Pancreas (tissue), 10 donors: ENCODE data around the gene VDAC2. TPM values are rescaled to one million over a fixed set of nuclear protein-coding genes. Genes with fewer than 3 reads are reported as not detected.

Experiments
- ATAC-seq, 4 donors: fragments of 200-7000 bp; cut with Tn5 transposase; one replicate each; pipeline versions ENCODE4 v1.8.0 to v1.9.1; 2020; ENCODE audit warnings: mild to moderate bottlenecking in 4 of 4, moderate library complexity in 4 of 4
- DNase-seq, 6 donors: peaks; one replicate each; pipeline ENCODE4 v3.0.0-alpha.2; 2020
- FAIRE-seq: peaks from 2 replicates; lab custom pipeline; 2012; peaks lifted over from hg19 to GRCh38; lab: Jason Lieb, UNC
- H3K27ac ChIP-seq, 4 donors: fragments of 200-600 bp; sonication (generic); 1 replicate in 3 of 4; 2 replicates in 1 of 4; pipeline versions ENCODE4 v1.5.0 to v1.8.0; 2020
- H3K27me3 ChIP-seq, 4 donors: fragments of 200-600 bp; one replicate each; pipeline ENCODE4 v1.8.0; 2021
- H3K36me3 ChIP-seq, 3 donors: fragments of 200-600 bp; sonication (generic) in 1 of 3; one replicate each; pipeline versions ENCODE4 v1.5.0 to v1.8.0; 2020 to 2021
- H3K4me1 ChIP-seq, 3 donors: fragments of 200-600 bp; one replicate each; pipeline ENCODE4 v1.8.0; 2021
- H3K4me3 ChIP-seq, 4 donors: fragments of 200-600 bp; sonication (generic) in 2 of 4; one replicate each; pipeline versions ENCODE4 v1.5.0 to v1.8.0; 2020 to 2021
- H3K9me3 ChIP-seq, 4 donors: fragments of 200-600 bp; one replicate each; pipeline ENCODE4 v1.8.0; 2021
- CTCF ChIP-seq, 4 donors: fragments of 200-600 bp; sonication (generic) in 3 of 4; IDR thresholded peaks; one replicate each; pipeline versions ENCODE4 v1.5.0 to v1.8.0; 2021; ENCODE audit warnings: antibody characterized with exemption in 4 of 4
- WGBS, 2 donors: extraction: QIAGEN DNeasy Blood & Tissue Kit; methylation state at CpG; one replicate each; pipeline ENCODE4 v1.1.7; 2013; 5-methylcytosine and 5-hydroxymethylcytosine counted together
- intact Hi-C, 3 donors: fragments of 100-400 bp; cut with DNase I; formaldehyde crosslinking; loops; one replicate each; pipeline versions ENCODE4 v1.11.1 to v1.14.2; 2022
- polyA plus RNA-seq, 2 donors: library from polyadenylated mRNA; stranded (reverse); fragments of 200-250 nt; gene quantifications; one replicate each; pipeline ENCODE4 v1.2.3, GENCODE V29; 2013
- total RNA-seq, 6 donors: library from RNA; stranded (reverse); fragmentation: NEBNext Ultra II Directional in 4 of 6; extraction: Animal tissue kit (Norgen Biotek cat#: 25700) in 4 of 6; gene quantifications; one replicate each; pipeline versions ENCODE4 v1.2.1 to v1.2.4, GENCODE V29; 2021 to 2023
- donor health status: healthy with polysubstance abuse.
- donor health status: DM: no; HTN: no; CAD: no; lungs with moderate emphysema.
- donor health status: DM: no; HTN: no; CAD: no.
- donor health status: control.
- donor health status: control.
- donor health status: Bipolar disorder and iron deficiency.
- donor health status: DM: yes; HTN: yes; CAD: no.
- donor health status: DM: no; HTN: no; CAD: no.
- donor health status: DM: no; HTN: no; CAD: no.
- donor health status: DM: yes; HTN: yes; CAD: no.

The VDAC2 gene
- total and polyA plus RNA-seq, 8 donors: 56.6 to 113 (median 87.4) TPM

DNA sequence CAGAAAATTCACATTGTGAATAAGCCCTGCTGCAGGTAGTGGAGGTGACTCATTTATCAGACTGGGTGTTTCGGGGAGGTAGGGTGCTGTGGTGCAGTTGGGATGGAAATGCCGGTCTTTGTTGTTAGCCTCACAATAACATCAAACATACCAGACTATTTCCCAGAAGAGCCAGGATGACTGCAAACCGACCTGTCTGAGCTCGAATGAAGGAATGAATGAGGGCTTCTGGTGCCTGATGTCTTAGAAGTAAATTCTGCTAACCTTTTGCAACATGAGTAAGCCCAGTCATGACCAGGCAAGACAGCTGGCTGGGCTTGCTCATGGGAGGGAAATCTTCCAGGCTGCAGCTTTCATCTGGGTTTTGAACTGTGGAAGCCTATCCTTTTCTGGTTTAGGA, 2.4 kb upstream of the VDAC2 start:
- peaks cover 0 to 6% (median 0%) of the 10 kb centered on the region in 3 donors for H3K36me3 ChIP-seq
- H3K27ac ChIP-seq: no peak overlapping the region
- intact Hi-C loops: no loop called here
- H3K4me1 ChIP-seq: peaks cover 11 to 13% (median 11%) of the 10 kb centered on the region in 3 donors
- ATAC-seq (no peak), DNase-seq (no peak), FAIRE-seq (no peak)
- no peaks in the 10 kb centered on the region for H3K27me3 ChIP-seq
- no peak for TF ChIP-seq CTCF (IDR thresholded peaks at IDR 0.05)
- H3K9me3 ChIP-seq: no peaks in the 10 kb centered on the region
- no peak overlapping the region for H3K4me3 ChIP-seq
- WGBS, 2 donors: 85 to 86% methylated on average over 4 of the region's 4 CpGs

GRCh38 chr10:75209086-75209920, 1.3 kb upstream of the VDAC2 start:
- DNase-seq (peak in 2 of 6 donors; percentile 29 to 46), ATAC-seq (no peak), FAIRE-seq (no peak)
- no peaks in the 10 kb centered on the region for H3K9me3 ChIP-seq
- H3K36me3 ChIP-seq: peaks cover 0 to 8% (median under 1%) of the 10 kb centered on the region in 3 donors
- H3K27me3 ChIP-seq: no peaks in the 10 kb centered on the region
- peak overlapping the region; percentile 66 to 99 (median 84) for H3K4me3 ChIP-seq
- intact Hi-C loops: no loop called here
- 77 to 78% methylated on average over 16 of the region's 16 CpGs for WGBS, 2 donors
- peak overlapping the region; percentile 97 to 99 (median 98) for H3K27ac ChIP-seq
- TF ChIP-seq CTCF (IDR thresholded peaks at IDR 0.05): no peak
- peaks cover 11 to 13% (median 11%) of the 10 kb centered on the region in 3 donors for H3K4me1 ChIP-seq

DNA sequence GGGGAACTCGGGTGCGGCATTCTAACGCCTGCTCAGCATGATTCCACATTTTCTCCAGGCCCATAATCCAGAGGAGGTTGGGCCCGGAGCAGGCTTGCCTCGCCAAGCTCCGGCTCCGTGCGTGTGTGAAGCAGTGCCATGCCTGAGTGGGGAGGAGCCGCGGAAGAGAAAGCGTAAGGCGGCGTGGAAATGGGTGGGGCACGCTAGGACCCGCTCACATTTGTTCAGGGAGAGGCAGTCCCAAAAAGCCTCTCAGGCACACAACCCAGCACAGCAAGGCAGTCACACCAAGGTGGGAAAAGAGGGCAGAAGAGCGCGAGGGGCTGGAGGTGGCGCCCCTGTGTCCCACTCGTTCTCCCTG, 695 bp upstream of the VDAC2 start:
- ATAC-seq (peak; percentile 66 to 77 (median 72)), DNase-seq (peak; percentile 60 to 87 (median 73)), FAIRE-seq (no peak)
- Histone ChIP-seq H3K4me1 (peaks cover 11 to 13% (median 11%) of the 10 kb centered on the region in 3 donors), H3K36me3 (peaks cover 0 to 13% (median 3%) of the 10 kb centered on the region in 3 donors), H3K27ac (peak overlapping the region; percentile 97 to 99 (median 98)), H3K27me3 (no peaks in the 10 kb centered on the region), H3K4me3 (peak overlapping the region; percentile 66 to 99 (median 84)), H3K9me3 (no peaks in the 10 kb centered on the region)
- WGBS, 2 donors: 0% methylated on average over 16 to 19 of the region's 19 CpGs
- no peak for TF ChIP-seq CTCF (IDR thresholded peaks at IDR 0.05)
- intact Hi-C loops: no loop called here

DNA sequence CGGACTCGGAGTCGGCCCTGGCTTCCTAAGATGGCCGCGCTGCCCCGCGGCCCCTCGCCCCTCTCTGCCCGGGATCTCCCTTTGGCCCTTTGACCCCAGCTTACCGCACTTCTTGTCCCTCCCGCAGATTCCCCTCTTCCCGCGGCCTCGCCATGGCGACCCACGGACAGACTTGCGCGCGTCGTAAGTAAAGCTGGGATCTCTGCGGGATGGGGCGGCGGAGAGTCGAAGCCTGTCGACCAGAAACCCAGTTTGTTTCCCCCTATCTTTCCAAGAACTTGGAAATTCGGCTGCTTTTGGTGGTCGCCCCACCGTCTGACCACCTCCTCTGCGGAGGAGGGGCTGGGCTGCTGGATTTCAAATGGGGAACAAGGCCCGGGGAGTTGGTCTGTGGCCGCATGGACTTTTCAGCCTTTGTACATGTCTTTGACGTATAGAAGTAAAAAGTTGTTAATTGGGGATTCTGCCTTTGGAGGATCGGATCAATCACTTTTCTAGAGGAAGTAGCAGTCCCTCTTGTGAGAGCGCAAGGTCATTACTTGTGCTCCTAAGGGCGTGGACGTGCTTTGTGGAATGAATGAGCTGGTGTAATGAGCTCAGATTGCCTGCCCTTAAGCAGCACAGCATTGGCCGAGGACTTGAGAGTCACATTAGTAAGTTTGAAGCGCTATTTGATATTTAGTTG, 553 bp downstream of the VDAC2 start:
- Histone ChIP-seq H3K9me3 (no peaks in the 10 kb centered on the region), H3K36me3 (peaks cover 0 to 26% (median 11%) of the 10 kb centered on the region in 3 donors), H3K4me1 (peaks cover 11 to 13% (median 11%) of the 10 kb centered on the region in 3 donors), H3K4me3 (peak overlapping the region; percentile 66 to 99 (median 84)), H3K27ac (peak overlapping the region; percentile 97 to 99 (median 98)), H3K27me3 (no peaks in the 10 kb centered on the region)
- FAIRE-seq (no peak), ATAC-seq (peak in 3 of 4 donors; percentile 39 to 59 (median 58)), DNase-seq (peak in 1 of 6 donors; percentile 81)
- TF ChIP-seq CTCF (IDR thresholded peaks at IDR 0.05): no peak
- 0% methylated on average over 38 of the region's 38 CpGs for WGBS, 2 donors
- intact Hi-C loops: no loop called here
